HG03175 (cell line): Measurements from ENCODE around the gene KITLG.
"Not testable (repeated sequence)": the region's sequence is repeated elsewhere in the genome, so short reads cannot be mapped to it uniquely, and the experiment has no call there.

ENCODE experiments used
- ATAC-seq: cut with Tn5 transposase; IDR thresholded peaks from one replicate; pipeline ENCODE4 v1.9.1; 2021; ENCODE audit warnings: mild to moderate bottlenecking, moderate library complexity; ENCODE audit not compliant: unreplicated experiment

Gene KITLG

DNA sequence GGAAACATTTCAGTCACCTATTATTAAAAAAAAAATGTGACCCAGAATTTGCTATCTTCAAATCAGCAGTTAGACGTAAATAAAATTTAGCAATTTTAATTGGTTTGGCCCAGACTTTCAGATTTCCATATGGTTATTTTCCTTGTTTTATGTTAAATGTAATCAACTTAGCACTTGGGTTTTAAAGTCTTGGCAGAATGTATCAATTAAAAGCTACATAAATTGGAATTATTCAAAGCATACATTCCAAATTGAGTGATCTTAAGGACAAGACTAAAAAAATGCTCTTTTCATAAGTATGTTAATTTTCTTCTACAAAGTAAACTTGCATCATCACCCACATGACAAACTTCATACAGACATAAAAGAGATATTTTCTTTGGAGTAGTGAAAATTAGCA, 3.4 kb downstream of the KITLG start:
- no peak for ATAC-seq

DNA sequence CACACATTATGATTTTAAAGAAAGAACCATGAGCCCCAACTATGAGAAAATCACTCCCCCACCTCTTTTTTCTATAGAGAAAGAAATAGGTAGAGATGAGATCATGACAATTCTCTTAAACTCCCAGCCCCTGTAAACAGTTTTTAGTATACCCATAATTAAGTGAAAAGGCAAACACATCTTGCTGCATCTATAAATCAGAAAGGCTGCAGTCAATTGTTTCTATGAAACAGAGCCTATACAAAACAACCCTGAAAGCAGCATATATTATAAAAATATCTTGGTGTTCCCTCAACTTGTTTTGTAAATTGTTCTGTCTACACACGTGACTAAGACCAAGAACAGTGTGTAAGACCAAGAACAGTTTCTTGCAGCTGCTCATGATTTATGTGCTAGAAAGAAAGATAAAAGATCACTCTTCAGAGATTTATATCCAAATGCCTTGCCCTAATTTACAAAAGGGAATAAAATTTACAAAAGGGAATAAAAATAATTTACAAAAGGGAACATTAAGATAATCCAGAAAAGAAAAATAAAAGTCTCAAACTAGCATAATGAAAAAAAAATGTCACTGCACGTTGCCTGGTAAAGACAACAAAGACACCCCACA, 4.8 kb downstream of the KITLG start:
- no peak for ATAC-seq

DNA sequence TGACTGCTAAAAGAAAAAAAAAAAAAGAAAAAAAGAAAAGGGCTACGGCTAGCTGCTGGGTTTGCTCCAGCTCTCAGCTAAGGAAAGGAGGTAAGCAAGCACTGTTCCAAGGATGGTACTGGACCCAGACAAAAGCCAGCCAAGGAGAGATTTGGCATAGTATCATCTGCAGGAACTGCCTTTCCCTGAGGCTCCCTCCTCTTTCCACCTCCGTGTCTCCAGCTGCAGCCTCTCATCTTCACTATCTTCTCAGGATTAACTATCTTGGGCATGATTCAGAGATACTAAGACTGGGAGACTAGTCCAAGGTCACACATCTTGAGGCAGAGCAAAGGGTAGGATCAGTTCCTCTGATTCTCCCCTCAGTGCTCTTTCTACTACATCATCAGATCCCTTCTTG, 6.0 kb downstream of the KITLG start:
- no peak for ATAC-seq

DNA sequence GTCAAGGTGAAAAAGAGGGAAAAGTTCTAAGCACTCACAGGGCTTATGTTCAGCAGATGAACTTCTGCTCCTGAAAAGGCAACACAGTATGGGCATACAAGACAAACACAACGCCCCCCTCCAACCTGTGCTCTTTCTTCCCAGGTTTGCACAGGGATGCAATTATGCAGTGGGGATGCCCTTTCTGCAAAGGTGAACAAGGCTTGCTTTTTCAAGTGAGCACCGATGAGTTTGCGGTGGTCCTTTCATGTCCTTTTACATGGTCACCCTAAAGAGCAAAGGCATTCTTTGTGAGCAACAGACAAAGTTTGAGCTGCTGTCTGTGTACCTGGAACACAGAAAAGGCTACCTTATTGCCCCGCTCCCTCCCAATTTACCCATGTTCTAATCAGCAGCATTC, 6.7 kb downstream of the KITLG start:
- no peak for ATAC-seq

DNA sequence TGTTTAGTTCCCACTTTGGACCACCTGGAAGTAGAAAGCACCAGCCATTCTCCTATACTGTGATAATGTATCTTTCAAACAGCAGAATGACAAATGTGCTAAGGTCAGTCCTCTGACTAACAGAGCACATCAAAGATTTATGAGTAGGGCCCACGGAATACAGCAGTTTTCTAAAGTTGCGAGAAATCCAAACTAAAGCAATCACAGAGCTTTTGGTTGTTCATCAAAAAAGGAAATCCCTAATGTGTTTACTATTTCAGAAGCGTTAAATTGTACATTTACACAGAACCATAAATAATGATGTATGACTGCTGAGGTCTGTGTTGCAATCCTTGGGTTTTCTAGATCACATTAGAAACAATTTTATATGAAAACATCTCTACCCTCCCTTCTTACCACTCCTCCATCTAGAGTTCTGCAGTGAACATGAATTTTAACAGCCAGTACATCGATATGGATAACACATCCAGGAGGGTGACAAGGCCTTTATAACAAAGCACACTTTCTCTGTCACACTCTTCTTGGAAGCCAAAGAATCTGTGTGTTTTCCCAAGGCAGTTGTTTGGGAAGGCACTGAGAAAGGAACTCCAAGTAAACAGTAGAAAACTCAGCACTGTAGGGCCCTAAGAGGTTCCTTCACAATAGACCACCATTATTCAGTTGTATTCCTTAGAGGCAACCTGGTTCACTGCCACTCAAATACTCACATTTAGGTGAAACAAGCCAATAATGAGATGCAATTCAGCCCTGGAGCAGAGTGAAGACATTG, 7.3 kb downstream of the KITLG start:
- no peak for ATAC-seq

DNA sequence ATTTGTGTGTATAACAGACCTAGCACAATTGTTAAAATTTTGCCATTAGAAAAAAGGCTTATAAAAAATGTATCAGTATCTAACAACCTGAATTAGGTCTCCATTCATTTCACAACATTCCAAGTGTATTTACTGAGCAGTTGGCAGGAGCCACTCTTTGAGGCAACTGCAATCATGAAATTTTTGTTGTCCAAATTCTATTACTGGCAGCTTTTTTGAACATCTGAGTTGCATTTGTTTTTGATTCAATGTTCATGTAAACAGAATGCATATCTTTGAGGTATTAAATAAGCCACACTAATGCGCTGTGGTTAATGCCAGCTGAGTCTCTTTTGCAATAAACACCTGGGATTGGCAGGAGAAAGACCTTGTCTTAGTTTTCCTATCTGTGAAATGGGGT, 8.7 kb downstream of the KITLG start:
- no peak for ATAC-seq

DNA sequence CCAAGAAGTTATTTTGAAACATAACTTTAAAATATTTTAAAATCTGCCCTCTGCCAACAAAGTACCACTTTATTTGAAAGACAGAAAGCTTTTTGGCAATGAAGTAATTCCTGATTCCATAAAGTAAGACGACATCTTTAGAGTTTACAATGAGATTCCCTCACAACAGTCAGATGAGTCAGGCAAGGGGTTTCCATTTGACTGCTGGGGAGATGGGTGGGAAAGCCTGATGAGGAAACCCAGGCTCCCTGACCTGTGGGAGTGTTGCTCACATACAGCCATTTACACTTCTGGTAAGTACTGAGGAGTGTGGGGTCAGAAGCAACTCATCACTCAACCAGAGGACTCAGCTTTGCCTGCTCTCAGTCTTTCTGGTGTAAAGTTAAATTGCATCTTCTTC, 10.2 kb downstream of the KITLG start:
- ATAC-seq = no peak

DNA sequence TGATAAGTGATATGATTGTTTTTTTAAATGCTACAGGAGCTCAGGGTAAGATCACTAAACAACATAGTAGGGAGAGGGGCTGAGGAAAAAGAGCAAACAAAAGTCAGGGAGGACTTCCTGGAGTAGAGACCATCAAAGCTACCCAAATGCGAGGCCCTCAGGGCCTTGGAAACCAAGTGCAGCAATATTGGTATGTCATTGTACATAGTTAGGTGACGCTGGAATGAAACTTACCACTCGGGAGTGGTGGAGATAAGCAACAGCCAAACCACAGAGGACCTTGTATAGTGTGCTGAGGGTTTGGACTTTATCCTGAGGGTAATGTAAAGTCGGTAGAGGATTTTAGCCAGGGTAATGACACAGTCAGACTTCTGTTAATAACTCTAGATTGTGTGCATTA, 13.8 kb downstream of the KITLG start:
- no peak for ATAC-seq

DNA sequence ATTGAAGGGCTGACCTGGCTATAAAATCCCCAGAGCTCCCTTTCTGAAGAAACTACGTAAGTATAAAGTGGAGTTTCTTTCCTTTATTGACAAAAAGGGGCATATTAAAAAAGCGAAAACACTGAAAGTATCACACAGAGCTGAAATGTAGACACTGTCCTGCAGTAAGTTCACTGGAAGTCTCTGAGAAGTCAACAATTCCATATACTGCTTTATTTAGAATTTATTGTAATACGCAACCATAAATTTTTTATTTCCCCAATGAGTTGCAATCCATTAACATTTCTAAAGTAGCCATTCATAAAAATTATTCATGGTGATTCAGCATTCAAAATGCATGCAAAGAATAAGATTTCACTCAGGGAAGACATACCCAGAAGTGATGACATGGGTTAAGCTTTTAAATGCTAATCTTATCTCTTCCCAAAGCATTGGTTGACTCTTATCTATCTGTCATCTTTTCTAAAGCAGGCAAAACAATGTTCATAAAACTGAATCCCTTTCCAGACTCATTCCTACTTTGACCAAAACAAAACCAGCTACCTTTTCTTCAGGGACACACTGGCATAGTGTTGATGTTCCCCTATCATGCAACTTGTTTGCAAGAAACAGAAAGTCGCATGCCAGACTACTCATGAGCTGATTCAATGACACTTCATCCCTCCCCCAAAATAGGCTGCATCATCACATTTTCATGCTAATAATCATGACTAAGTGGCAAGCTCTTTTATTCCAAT, 17.3 kb downstream of the KITLG start:
- ATAC-seq = no peak

DNA sequence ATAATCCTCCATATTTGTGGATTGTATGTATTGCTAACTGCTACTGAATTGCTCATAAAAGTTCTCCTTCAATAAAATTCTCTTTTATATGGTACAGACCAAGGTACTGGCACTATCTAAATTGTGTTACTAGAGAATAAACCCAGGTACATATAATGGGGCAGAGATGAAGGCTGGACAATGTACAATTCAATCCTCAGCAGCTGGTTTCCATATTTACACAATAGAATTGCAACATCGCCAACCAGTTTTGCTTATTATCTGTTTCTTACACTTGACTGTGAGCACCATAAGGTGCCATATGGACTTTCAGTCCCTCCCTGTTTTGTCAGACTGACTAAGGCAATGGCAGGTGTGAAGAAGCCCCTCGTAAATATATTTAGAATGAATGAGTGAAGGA, 18.1 kb downstream of the KITLG start:
- ATAC-seq = no peak

DNA sequence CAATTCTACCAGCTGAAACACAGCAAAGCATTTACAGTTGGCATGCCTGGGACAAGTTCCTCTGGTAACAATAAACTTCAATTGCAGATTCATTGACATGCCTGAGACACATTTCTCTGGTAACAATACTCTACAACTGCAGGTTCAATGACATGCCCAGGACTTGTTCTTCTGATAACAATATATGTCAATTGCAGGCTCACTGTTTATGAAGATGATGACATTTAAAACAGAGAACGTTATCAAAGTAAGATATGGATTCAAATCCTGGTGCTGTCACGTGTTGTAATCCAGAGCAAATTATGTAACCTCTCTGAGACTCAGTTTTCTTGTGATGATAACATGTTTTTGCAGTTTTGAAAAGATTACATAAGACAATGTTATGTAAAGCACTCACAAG, 20.5 kb downstream of the KITLG start:
- ATAC-seq = no peak

DNA sequence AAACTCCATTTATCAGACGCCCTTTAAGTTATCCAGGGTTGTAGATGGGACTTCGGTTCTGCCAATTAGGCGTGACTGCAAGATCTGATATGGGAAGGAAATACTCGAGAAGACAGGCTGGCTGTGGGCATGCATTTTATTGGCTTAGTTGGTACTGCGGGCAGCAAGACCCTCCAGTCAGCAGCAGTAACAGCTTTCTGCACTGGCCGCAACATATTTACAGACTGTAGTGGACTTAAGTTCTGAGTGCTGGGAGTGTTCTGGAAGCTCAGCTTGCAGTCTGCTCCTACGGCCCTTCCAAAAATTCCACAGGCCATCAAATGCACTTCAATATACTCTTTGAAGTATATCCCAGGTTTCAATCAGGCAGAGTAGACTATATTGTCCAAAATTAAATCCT, 21.1 kb downstream of the KITLG start:
- ATAC-seq = no peak

DNA sequence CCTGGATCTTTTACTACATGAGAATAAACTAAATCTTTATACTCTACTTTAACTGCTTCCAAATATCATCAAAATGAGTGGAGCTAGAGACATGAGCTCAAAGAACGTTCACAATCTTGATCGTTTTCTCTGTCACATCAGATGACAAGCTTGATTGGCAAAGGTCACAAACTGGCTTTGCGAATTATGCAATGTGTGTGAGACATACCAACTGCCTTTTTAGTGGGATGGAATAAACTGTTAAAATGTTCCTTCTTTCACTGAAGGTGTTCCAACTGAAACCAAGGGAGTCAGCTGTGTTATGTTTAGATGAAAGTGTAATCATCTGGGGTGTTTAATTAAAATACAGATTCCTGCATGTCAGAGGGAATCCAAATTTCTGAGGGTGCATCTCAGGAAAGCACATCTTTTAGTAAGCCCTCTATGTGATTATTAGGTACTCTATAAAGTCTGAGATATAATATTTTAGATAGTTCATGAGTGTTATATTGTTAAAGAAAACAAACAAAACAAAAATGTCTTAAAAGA, 21.9 kb downstream of the KITLG start:
- no peak for ATAC-seq

DNA sequence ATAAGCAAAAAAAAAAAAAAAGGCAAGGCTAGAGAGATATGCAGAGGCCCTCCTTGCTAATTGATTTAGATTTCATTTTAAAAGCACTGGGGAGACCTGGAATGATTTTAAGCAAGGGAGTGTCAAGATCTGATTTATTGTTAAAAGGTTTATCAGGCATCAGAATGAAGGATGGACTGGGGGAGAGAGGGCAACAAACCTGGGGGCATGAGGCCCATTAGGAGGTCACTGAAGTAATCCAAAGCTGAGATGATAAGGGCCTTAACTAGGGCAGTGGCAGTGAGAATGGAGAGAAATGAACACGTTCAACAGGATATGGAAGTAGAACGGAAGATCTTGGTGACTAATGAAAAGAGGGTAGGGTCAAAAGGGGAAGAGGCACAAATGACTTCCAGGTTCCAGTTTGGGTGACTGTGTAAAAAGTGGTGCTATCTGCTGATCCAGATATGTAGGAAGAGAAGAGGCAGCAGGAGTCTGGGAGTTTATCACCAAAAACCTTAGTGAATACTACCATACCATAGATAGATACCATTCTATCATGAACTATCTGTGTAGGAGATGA, 24.0 kb downstream of the KITLG start:
- ATAC-seq = no peak

DNA sequence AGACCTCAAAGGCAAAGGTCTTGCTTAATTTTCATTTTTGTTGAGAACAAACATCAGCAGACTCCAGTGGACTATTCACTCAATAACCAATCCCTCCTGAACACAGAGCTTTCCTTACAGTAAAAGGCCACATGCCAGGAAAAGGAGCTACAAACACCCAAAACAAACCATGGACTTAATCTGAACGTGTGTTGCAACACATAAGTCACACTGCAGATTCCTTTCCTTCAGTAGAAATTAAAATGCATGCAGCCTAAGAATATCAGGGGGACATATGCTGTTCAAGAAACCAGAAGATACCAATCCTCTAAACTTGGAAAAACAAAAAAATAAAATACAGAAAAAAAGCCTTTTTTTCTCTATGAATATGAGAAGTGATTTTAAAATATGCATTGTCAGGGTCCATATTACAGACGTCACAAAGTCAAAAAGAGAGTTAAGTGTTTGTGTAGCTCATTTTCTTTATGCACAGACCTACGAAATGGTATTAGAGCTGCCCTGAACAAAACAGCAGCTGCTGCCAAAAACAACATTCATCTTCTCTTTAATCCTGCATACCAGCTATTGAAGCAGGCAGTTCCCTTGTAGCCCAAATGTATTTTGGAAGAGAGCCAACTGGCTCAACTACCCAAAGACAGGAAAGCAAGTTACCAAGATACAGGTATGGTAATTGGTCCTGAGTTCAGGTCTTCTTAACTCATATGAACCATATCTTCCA, 26.2 kb downstream of the KITLG start:
- ATAC-seq = no peak

DNA sequence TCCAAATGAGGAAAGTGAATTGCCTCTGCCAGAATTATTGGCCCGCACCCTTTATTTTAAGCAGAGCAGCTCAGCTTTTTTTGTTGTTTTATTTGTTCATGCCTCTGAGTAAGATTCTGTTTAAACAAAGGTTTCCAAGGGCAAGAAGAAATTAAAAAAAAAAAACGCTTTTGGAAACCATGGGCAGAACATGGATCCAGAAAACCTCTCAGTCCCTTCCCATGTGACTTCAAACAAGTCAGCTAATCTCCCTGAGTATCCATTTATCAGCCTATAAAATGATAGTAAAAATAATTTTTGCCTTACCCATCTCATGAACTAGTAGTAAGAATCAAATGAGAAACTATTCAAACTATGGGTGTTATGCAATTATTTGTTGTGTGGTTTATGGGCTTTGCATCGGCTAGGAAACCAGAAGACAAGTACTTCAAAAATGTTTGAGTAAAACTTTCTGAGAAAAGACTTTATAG, 27.6 kb downstream of the KITLG start:
- no peak for ATAC-seq

DNA sequence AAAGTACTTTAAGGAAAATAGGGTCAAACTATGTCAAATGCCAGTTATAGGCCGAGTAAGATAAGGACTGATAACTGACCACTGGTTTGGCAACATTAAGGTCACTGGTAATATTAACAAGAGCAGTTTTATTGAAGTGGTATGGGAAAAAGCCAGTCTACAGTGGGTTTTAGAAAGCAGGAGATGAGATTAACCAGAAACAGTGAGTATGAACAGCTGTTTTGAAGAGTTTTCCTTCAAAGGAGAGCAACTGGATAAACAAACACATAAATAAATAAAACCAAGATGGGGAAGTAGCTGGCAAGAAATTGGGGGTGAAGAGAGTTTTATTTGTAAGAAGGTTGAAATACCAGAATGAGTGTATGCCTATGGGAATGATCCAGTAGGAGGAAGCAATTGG, 30.3 kb downstream of the KITLG start:
- ATAC-seq = no peak

DNA sequence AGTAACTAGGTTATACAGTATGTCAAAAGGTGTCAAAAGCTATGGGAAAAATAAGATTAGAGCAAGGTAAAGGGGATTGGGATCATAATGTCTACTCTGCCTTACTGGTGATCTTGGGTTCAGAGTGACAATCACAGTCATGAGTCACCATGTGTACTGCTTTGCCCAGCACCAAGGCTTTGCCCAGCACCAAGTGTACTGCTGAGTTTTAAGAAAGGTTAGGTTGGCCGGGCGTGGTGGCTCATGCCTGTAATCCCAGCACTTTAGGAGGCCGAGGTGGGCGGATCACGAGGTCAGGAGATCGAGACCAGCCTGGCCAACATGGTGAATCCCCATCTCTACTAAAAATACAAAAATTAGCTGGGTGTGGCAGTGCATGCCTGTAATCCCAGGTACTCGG, 32.3 kb downstream of the KITLG start:
- not testable (repeated sequence) for ATAC-seq

DNA sequence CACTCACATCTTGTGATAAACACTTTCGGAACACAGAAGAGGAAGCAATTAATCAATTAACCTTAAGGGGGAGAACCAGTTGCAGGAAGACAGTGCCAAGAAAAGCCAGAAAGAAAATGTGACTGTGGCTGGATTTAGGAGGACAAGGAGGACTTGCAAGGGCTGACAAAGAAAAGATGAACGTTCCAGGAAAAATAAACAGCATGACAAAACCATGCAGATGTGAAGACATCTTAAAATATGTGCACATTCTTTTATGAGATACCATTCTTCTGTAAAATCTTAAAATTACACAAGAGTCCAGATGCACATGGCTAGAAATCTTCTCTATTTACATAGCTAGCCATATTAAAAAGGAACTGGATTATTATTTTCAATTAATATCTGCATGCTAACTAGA, 33.4 kb downstream of the KITLG start:
- ATAC-seq = no peak

DNA sequence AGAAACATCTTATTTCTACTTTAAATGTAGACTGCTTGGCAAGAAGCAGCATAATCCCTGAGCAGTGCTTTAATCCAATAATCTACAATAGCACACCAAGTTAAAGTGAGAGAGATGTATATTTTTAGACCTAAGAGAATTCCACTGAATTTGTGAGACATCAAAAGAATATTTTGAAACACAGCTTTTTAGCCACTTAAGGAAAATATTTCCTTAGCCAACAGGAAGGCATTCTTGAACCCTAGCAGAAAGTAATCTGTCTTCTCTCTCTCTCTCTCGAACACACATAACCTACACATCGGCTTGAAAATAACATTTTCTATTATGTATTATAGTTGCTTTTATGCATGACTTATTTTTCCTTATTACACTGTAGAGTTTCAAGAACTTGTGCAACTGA, 34.0 kb downstream of the KITLG start:
- ATAC-seq = no peak
